H1 (cell line): Measurements from ENCODE around the gene CORO1C.

ENCODE experiments used
- ATF2 ChIP-seq: IDR thresholded peaks from 2 replicates; pipeline ENCODE4 v1.6.1; 2012; ENCODE audit warnings: low read length, inconsistent platforms
- ATF3 ChIP-seq: IDR thresholded peaks from 2 replicates; pipeline ENCODE4 v1.6.1; 2011; ENCODE audit warnings: low read depth, mild to moderate bottlenecking, low read length; ENCODE audit not compliant: insufficient read depth
- CBX8 ChIP-seq: fragments of 300-800, 300-1000 bp; sonication (generic); IDR thresholded peaks from 2 replicates; pipeline ENCODE4 v1.7.1; 2016; ENCODE audit warnings: low read depth, low read length, borderline replicate concordance
- CHD2 ChIP-seq: IDR thresholded peaks from 2 replicates; pipeline ENCODE4 v1.6.1; 2012; ENCODE audit warnings: low read length, improper control_type of control experiment
- CTCF ChIP-seq, 3 experiments: IDR thresholded peaks; 1 replicate in 2 of 3; 2 replicates in 1 of 3; pipeline versions ENCODE4 v1.5.1 to v1.6.1; 2011; ENCODE audit warnings: low read length in 3 of 3, mild to moderate bottlenecking in 3 of 3, inconsistent platforms in 2 of 3, low read depth in 1 of 3, moderate library complexity in 1 of 3; ENCODE audit not compliant: insufficient read depth in 1 of 3; ENCODE audit errors: control extremely low read depth in 1 of 3
- EP300 ChIP-seq, 2 experiments: IDR thresholded peaks; 1 replicate in 1 of 2; 2 replicates in 1 of 2; pipeline ENCODE4 v1.6.1; 2011 to 2012; ENCODE audit warnings: low read depth in 2 of 2, low read length in 2 of 2, mild to moderate bottlenecking in 2 of 2, borderline replicate concordance in 1 of 2, inconsistent platforms in 1 of 2, moderate library complexity in 1 of 2
- EZH2 ChIP-seq: fragments of 200-600 bp; sonication (generic); IDR thresholded peaks from 2 replicates; pipeline ENCODE4 v1.7.1; 2012; ENCODE audit warnings: low read depth, mild to moderate bottlenecking, moderate library complexity, low read length, inconsistent platforms; ENCODE audit not compliant: severe bottlenecking
- JUND ChIP-seq: IDR thresholded peaks from 2 replicates; pipeline ENCODE4 v1.6.1; 2011; ENCODE audit warnings: mild to moderate bottlenecking, improper control_type of control experiment, low read length
- MAX ChIP-seq: IDR thresholded peaks from 2 replicates; pipeline ENCODE4 v1.6.1; 2012; ENCODE audit warnings: inconsistent platforms
- NRF1 ChIP-seq: IDR thresholded peaks from 2 replicates; pipeline ENCODE4 v1.6.1; 2011; ENCODE audit warnings: mild to moderate bottlenecking, low read depth, low read length, improper control_type of control experiment
- POLR2AphosphoS5 ChIP-seq: IDR thresholded peaks from 2 replicates; pipeline ENCODE4 v1.6.1; 2011; ENCODE audit warnings: low read depth, low read length
- SIN3A ChIP-seq, 2 experiments: IDR thresholded peaks in 1 of 2; conservative IDR thresholded peaks in 1 of 2; 2 replicates each; pipeline ENCODE4 v1.6.1; 2011 to 2012; ENCODE audit warnings: low read length in 2 of 2, improper control_type of control experiment in 1 of 2, low read depth in 1 of 2, mild to moderate bottlenecking in 1 of 2
- TAF1 ChIP-seq: IDR thresholded peaks from 2 replicates; pipeline ENCODE4 v1.6.1; 2011; ENCODE audit warnings: mild to moderate bottlenecking, low read depth, low read length
- USF2 ChIP-seq: IDR thresholded peaks from 2 replicates; pipeline ENCODE4 v1.6.1; 2011; ENCODE audit warnings: low read length, improper control_type of control experiment

- no peak for TF ChIP-seq JUND
- no peak for TF ChIP-seq EZH2
- no peak for TF ChIP-seq EP300 (IDR thresholded peaks at IDR 0.05; ENCODE audit: borderline replicate concordance in 1 of 2, low read depth in 2 of 2, low read length in 2 of 2)
- TF ChIP-seq CTCF (IDR thresholded peaks at IDR 0.05; ENCODE audit: control extremely low read depth in 1 of 3, insufficient read depth in 1 of 3, low read depth in 1 of 3, low read length in 3 of 3): no peak
- TF ChIP-seq ATF2: no peak
- TF ChIP-seq TAF1: no peak
- TF ChIP-seq SIN3A (conservative IDR thresholded peaks at IDR 0.05 in 1 of 2, IDR thresholded peaks at IDR 0.05 in 1 of 2; ENCODE audit: low read depth in 1 of 2, low read length in 2 of 2): no peak
- no peak for TF ChIP-seq USF2
- no peak for TF ChIP-seq ATF3
- no peak for TF ChIP-seq CBX8
- no peak for TF ChIP-seq POLR2AphosphoS5
- TF ChIP-seq MAX: no peak
- TF ChIP-seq NRF1: no peak
- TF ChIP-seq CHD2: no peak
These were observed 44.5 kb downstream of the CORO1C start for GRCh38 chr12:108686780-108687179.
